ENCODE results near the gene CRACDL.

Gene CRACDL

GRCh38 chr2:98795891-98796676, 139.9 kb downstream of the CRACDL start:
- TF ChIP-seq CTCF (IDR thresholded peaks at IDR 0.05; ENCODE audit: insufficient read depth, low read depth, low read length, missing control alignments) = no peak
- no peak overlapping the region for H3K4me3 ChIP-seq (ENCODE audit: low read length)
- DNase-seq (ENCODE audit: low read depth) = peak; percentile 42

GRCh38 chr2:98793897-98794830, 141.9 kb downstream of the CRACDL start:
- TF ChIP-seq CTCF (IDR thresholded peaks at IDR 0.05; ENCODE audit: insufficient read depth, low read depth, low read length, missing control alignments) = no peak
- DNase-seq (ENCODE audit: low read depth) = no peak
- H3K4me3 ChIP-seq (ENCODE audit: low read length) = no peak overlapping the region

GRCh38 chr2:98793275-98793674, 142.8 kb downstream of the CRACDL start:
- no peak for TF ChIP-seq CTCF (IDR thresholded peaks at IDR 0.05; ENCODE audit: insufficient read depth, low read depth, low read length, missing control alignments)
- no peak overlapping the region for H3K4me3 ChIP-seq (ENCODE audit: low read length)
- DNase-seq (ENCODE audit: low read depth) = peak; percentile 81

- TF ChIP-seq CTCF (IDR thresholded peaks at IDR 0.05; ENCODE audit: insufficient read depth, low read depth, low read length, missing control alignments) = no peak
- no peak for DNase-seq (ENCODE audit: low read depth)
- H3K4me3 ChIP-seq (ENCODE audit: low read length) = no peak overlapping the region
Observed at GRCh38 chr2:98790221-98790620, 145.8 kb downstream of the CRACDL start.

- H3K4me3 ChIP-seq (ENCODE audit: low read length) = no peak overlapping the region
- DNase-seq (ENCODE audit: low read depth) = no peak
- no peak for TF ChIP-seq CTCF (IDR thresholded peaks at IDR 0.05; ENCODE audit: insufficient read depth, low read depth, low read length, missing control alignments)
Observed at GRCh38 chr2:98787700-98788099, 148.3 kb downstream of the CRACDL start.

GRCh38 chr2:98786179-98786578, 149.8 kb downstream of the CRACDL start:
- TF ChIP-seq CTCF (IDR thresholded peaks at IDR 0.05; ENCODE audit: insufficient read depth, low read depth, low read length, missing control alignments) = no peak
- DNase-seq (ENCODE audit: low read depth) = no peak
- no peak overlapping the region for H3K4me3 ChIP-seq (ENCODE audit: low read length)
